Right ventricle myocardium superior (tissue), 1 donor: ENCODE data around the gene RFLNA. TPM values are rescaled to one million over a fixed set of nuclear protein-coding genes. Genes with fewer than 3 reads are reported as not detected.

Source experiments
- microRNA-seq: library from miRNA; unstranded; fragments of <30 nt; microRNA quantifications from one replicate; pipeline ENCODE4 v1.2.0, GENCODE V29; 2020
- total RNA-seq: library from RNA; stranded (reverse); fragmentation: NEBNext Ultra II Directional; extraction: Animal tissue kit (Norgen Biotek cat#: 25700); gene quantifications from one replicate; pipeline ENCODE4 v1.2.1, GENCODE V29; 2021
- donor health status: DM: no; HTN: yes; CAD: no; lungs with severe emphysema.

Gene RFLNA
- total RNA-seq, 1 donor from 2014 or later: 0.16 TPM

Small RNAs within 50 kb of the gene (microRNA-seq; reads per million reads assigned to microRNA genes)
- not detected for gene MIR6880
